DMS153 treated with DMSO at 0.1 percent for 48 hours (cell line): Measurements from ENCODE around the gene CIDEA.

ENCODE experiments used
- DNase-seq: peaks from one replicate; lab custom pipeline; 2025; ENCODE audit not compliant: unreplicated experiment; lab: John Stamatoyannopoulos, UW

CIDEA gene

GRCh38 chr18:12296457-12296856 is 42.3 kb downstream of the CIDEA start:
- DNase-seq, result no peak

GRCh38 chr18:12299862-12300261 is 45.7 kb downstream of the CIDEA start:
- DNase-seq, result no peak

GRCh38 chr18:12301263-12302005 is 47.3 kb downstream of the CIDEA start:
- no peak for DNase-seq

- no peak for DNase-seq
Measured at GRCh38 chr18:12302391-12303147, 48.4 kb downstream of the CIDEA start.

- no peak for DNase-seq
Measured at GRCh38 chr18:12304351-12305210, 50.4 kb downstream of the CIDEA start.

- no peak for DNase-seq
Measured at GRCh38 chr18:12305211-12305610, 51.0 kb downstream of the CIDEA start.

- DNase-seq, result no peak
Measured at GRCh38 chr18:12305930-12306629, 51.9 kb downstream of the CIDEA start.

- DNase-seq, result no peak
Measured at GRCh38 chr18:12306752-12307700, 52.9 kb downstream of the CIDEA start.

GRCh38 chr18:12307701-12308385 is 53.7 kb downstream of the CIDEA start, which contains the start of gene TUBB6:
Gene TUBB6 (plus strand): TSS chr18:12308241. CDS start chr18:12308293, 52 bp downstream.
- DNase-seq, result no peak

GRCh38 chr18:12308386-12309100 is 54.4 kb downstream of the CIDEA start:
- DNase-seq, result no peak

GRCh38 chr18:12309683-12310198 is 55.6 kb downstream of the CIDEA start:
- DNase-seq, result no peak

- DNase-seq, result no peak
Measured at GRCh38 chr18:12310762-12311161, 56.6 kb downstream of the CIDEA start.

- DNase-seq, result no peak
Measured at GRCh38 chr18:12312976-12313375, 58.8 kb downstream of the CIDEA start.

- no peak for DNase-seq
Measured at GRCh38 chr18:12313530-12314245, 59.5 kb downstream of the CIDEA start.

GRCh38 chr18:12314591-12315305 is 60.6 kb downstream of the CIDEA start:
- DNase-seq, result no peak

GRCh38 chr18:12315490-12315889 is 61.3 kb downstream of the CIDEA start:
- no peak for DNase-seq

GRCh38 chr18:12315911-12316310 is 61.8 kb downstream of the CIDEA start:
- no peak for DNase-seq
